Epithelial cell of prostate (primary cell): Measurements from ENCODE around the gene SH3PXD2A.
"Not testable (repeated sequence)": the region's sequence is repeated elsewhere in the genome, so short reads cannot be mapped to it uniquely, and the experiment has no call there.

Source experiments
- DNase-seq: peaks from one replicate; pipeline ENCODE4 v3.0.0-alpha.2; 2011; ENCODE audit warnings: low read depth, low spot score
- H3K27ac ChIP-seq: fragments of 450-650 bp; 2 replicates; pipeline ENCODE4 v1.5.1; 2017; ENCODE audit warnings: mild to moderate bottlenecking

SH3PXD2A gene

GRCh38 chr10:103620891-103621782 is 234.2 kb downstream of the SH3PXD2A start:
- no peak for DNase-seq
- H3K27ac ChIP-seq: no peak overlapping the region

GRCh38 chr10:103620352-103620740 is 235.0 kb downstream of the SH3PXD2A start:
- DNase-seq: no peak
- H3K27ac ChIP-seq: no peak overlapping the region

- no peak for DNase-seq
- no peak overlapping the region for H3K27ac ChIP-seq
Observed at GRCh38 chr10:103619424-103620351, 235.7 kb downstream of the SH3PXD2A start.

- no peak overlapping the region for H3K27ac ChIP-seq
Observed at GRCh38 chr10:103618575-103619423, 236.6 kb downstream of the SH3PXD2A start.

GRCh38 chr10:103617602-103618385 is 237.6 kb downstream of the SH3PXD2A start:
- H3K27ac ChIP-seq: no peak overlapping the region
- DNase-seq: no peak

More at GRCh38 chr10:103618575-103619423, 236.6 kb downstream of the SH3PXD2A start:
- DNase-seq: no peak

- DNase-seq: no peak
- H3K27ac ChIP-seq: no peak overlapping the region
Observed at GRCh38 chr10:103616705-103617601, 238.4 kb downstream of the SH3PXD2A start.

GRCh38 chr10:103614306-103615158 is 240.8 kb downstream of the SH3PXD2A start:
- H3K27ac ChIP-seq: no peak overlapping the region
- no peak for DNase-seq

- no peak overlapping the region for H3K27ac ChIP-seq
- DNase-seq: no peak
Observed at GRCh38 chr10:103613616-103614015, 241.8 kb downstream of the SH3PXD2A start.

GRCh38 chr10:103612462-103613365 is 242.7 kb downstream of the SH3PXD2A start:
- no peak overlapping the region for H3K27ac ChIP-seq
- DNase-seq: no peak

GRCh38 chr10:103610921-103611511 is 244.4 kb downstream of the SH3PXD2A start:
- H3K27ac ChIP-seq: no peak overlapping the region

GRCh38 chr10:103610083-103610472 is 245.3 kb downstream of the SH3PXD2A start:
- no peak for DNase-seq
- no peak overlapping the region for H3K27ac ChIP-seq

More at GRCh38 chr10:103610921-103611511, 244.4 kb downstream of the SH3PXD2A start:
- no peak for DNase-seq

- no peak overlapping the region for H3K27ac ChIP-seq
- no peak for DNase-seq
Observed at GRCh38 chr10:103609231-103610082, 245.9 kb downstream of the SH3PXD2A start.

- not testable (repeated sequence) for H3K27ac ChIP-seq, DNase-seq
Observed at GRCh38 chr10:103608056-103608455, 247.3 kb downstream of the SH3PXD2A start.

GRCh38 chr10:103607051-103607450 is 248.3 kb downstream of the SH3PXD2A start:
- not testable (repeated sequence) for H3K27ac ChIP-seq, DNase-seq

GRCh38 chr10:103606097-103606438 is 249.3 kb downstream of the SH3PXD2A start:
- not testable (repeated sequence) for H3K27ac ChIP-seq, DNase-seq
